ENCODE data around the gene CHRNA3.

DNA sequence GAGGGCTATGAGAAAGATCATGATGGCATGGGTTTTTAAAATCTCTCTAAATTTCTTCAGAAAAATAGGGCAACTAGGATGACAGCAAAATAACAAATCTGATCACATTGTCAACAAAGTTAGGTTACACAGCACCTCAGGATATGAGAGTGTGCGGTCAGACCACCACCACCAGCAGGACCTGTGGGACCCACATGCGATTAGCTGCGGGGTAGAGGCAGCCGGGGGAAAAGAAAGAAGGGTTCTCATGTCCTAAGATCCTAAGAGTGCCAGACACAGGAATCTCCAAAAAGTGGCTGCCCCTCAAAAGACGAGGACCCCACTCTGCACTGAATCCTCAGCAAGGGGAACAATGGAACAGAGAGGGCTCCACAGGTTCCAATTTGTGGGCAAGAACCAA lies 15.6 kb downstream of the CHRNA3 start:
- TF ChIP-seq, protein P1, sequence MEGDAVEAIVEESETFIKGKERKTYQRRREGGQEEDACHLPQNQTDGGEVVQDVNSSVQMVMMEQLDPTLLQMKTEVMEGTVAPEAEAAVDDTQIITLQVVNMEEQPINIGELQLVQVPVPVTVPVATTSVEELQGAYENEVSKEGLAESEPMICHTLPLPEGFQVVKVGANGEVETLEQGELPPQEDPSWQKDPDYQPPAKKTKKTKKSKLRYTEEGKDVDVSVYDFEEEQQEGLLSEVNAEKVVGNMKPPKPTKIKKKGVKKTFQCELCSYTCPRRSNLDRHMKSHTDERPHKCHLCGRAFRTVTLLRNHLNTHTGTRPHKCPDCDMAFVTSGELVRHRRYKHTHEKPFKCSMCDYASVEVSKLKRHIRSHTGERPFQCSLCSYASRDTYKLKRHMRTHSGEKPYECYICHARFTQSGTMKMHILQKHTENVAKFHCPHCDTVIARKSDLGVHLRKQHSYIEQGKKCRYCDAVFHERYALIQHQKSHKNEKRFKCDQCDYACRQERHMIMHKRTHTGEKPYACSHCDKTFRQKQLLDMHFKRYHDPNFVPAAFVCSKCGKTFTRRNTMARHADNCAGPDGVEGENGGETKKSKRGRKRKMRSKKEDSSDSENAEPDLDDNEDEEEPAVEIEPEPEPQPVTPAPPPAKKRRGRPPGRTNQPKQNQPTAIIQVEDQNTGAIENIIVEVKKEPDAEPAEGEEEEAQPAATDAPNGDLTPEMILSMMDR (IDR thresholded peaks at IDR 0.05) = no peak
- TF ChIP-seq POLR2A (IDR thresholded peaks at IDR 0.05) = no peak
